Measurements from ENCODE around the gene C22orf31. TPM values are rescaled to one million over a fixed set of nuclear protein-coding genes. Genes with fewer than 3 reads are reported as not detected.

The C22orf31 gene
- total RNA-seq, 1 experiment from 2014 or later, result not detected

- DNase-seq (ENCODE audit: low read depth, low spot score) (no peak), ATAC-seq (no peak)
- intact Hi-C loops (cut with micrococcal nuclease), result no loop called here
- ChIA-PET CTCF (no interaction called here), POLR2A (no interaction called here), RAD21 (ENCODE audit: low non-redundant PET in 1 of 2, low total read pairs in 2 of 2, uncharacterized antibody in 2 of 2, unreplicated experiment in 2 of 2) (no interaction called here)
- no peak overlapping the region for H3K9ac ChIP-seq (ENCODE audit: low read length)
- no TSS peak for BruUV-seq (replicated peaks)
- H3K27me3 ChIP-seq (ENCODE audit: insufficient read depth, low read length), result no peaks in the 10 kb centered on the region
- peaks cover 8% of the 10 kb centered on the region; the same call in 1 of the 2 replicates for H3K79me2 ChIP-seq (ENCODE audit: insufficient read depth, low read length)
- TF ChIP-seq, protein P1, sequence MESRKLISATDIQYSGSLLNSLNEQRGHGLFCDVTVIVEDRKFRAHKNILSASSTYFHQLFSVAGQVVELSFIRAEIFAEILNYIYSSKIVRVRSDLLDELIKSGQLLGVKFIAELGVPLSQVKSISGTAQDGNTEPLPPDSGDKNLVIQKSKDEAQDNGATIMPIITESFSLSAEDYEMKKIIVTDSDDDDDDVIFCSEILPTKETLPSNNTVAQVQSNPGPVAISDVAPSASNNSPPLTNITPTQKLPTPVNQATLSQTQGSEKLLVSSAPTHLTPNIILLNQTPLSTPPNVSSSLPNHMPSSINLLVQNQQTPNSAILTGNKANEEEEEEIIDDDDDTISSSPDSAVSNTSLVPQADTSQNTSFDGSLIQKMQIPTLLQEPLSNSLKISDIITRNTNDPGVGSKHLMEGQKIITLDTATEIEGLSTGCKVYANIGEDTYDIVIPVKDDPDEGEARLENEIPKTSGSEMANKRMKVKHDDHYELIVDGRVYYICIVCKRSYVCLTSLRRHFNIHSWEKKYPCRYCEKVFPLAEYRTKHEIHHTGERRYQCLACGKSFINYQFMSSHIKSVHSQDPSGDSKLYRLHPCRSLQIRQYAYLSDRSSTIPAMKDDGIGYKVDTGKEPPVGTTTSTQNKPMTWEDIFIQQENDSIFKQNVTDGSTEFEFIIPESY (IDR thresholded peaks at IDR 0.05; ENCODE audit: extremely low read depth, insufficient replicate concordance, low read length), result no peak
- TF ChIP-seq REST (IDR thresholded peaks at IDR 0.05; ENCODE audit: low read depth) (no peak), CEBPB (IDR thresholded peaks at IDR 0.05; ENCODE audit: low read depth) (no peak), JUND (IDR thresholded peaks at IDR 0.05) (no peak), ELF1 (IDR thresholded peaks at IDR 0.05; ENCODE audit: borderline replicate concordance, low read depth) (no peak), FOSL1 (IDR thresholded peaks at IDR 0.05; ENCODE audit: low read depth) (no peak), SP1 (IDR thresholded peaks at IDR 0.05; ENCODE audit: low read depth) (no peak), YY1 (IDR thresholded peaks at IDR 0.05; ENCODE audit: extremely low read depth, insufficient replicate concordance, low read depth, low read length) (no peak), EZH2 (IDR thresholded peaks at IDR 0.05) (no peak), ZFX (IDR thresholded peaks at IDR 0.05) (no peak), RAD21 (IDR thresholded peaks at IDR 0.05; ENCODE audit: low read depth) (no peak), POLR2A (IDR thresholded peaks at IDR 0.05; ENCODE audit: borderline replicate concordance, extremely low read depth, insufficient read depth, insufficient read length) (no peak), EGR1 (IDR thresholded peaks at IDR 0.05; ENCODE audit: low read depth) (no peak), TCF7L2 (IDR thresholded peaks at IDR 0.05; ENCODE audit: borderline replicate concordance, extremely low read depth, insufficient read depth, insufficient read length) (no peak), SIN3A (IDR thresholded peaks at IDR 0.05; ENCODE audit: low read depth) (no peak), CTCF (IDR thresholded peaks at IDR 0.05 in 2 of 3, conservative IDR thresholded peaks at IDR 0.05 in 1 of 3; ENCODE audit: borderline replicate concordance in 1 of 3, insufficient read depth in 1 of 3, low read depth in 2 of 3, low read length in 2 of 3) (no peak), CBX3 (IDR thresholded peaks at IDR 0.05; ENCODE audit: low read depth) (no peak), POLR2AphosphoS5 (IDR thresholded peaks at IDR 0.05; ENCODE audit: low read depth, low read length) (no peak), SRF (IDR thresholded peaks at IDR 0.05; ENCODE audit: low read depth) (no peak)
- TF ChIP-seq, protein P2, sequence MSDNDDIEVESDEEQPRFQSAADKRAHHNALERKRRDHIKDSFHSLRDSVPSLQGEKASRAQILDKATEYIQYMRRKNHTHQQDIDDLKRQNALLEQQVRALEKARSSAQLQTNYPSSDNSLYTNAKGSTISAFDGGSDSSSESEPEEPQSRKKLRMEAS (IDR thresholded peaks at IDR 0.05), result no peak
- no peak overlapping the region for H2AFZ ChIP-seq (ENCODE audit: low read depth, low read length, poor library complexity, severe bottlenecking)
- H3K4me3 ChIP-seq (replicated peaks in 1 of 2; ENCODE audit: low read depth in 1 of 2, low read length in 2 of 2), result no peak overlapping the region
- no peak overlapping the region for H3K4me2 ChIP-seq (ENCODE audit: low read length)
- no peaks in the 10 kb centered on the region for H3K9me2 ChIP-seq (ENCODE audit: insufficient read depth)
- peaks cover 3 to 12% of the 10 kb centered on the region in 2 experiments; a peak in 1 of 4 replicates for H3K9me3 ChIP-seq (ENCODE audit: control insufficient read depth in 1 of 2, insufficient read depth in 1 of 2, low read depth in 1 of 2, low read length in 2 of 2)
- no peaks in the 10 kb centered on the region for H4K20me1 ChIP-seq (ENCODE audit: insufficient read depth)
- peaks cover 0 to 4% of the 10 kb centered on the region in 2 experiments; a peak in 1 of 4 replicates for H3K36me3 ChIP-seq (ENCODE audit: control insufficient read depth in 1 of 2, insufficient read depth in 2 of 2, low read length in 2 of 2)
- H3K27ac ChIP-seq (ENCODE audit: low read depth, low read length), result no peak overlapping the region
- peaks cover 0 to 5% of the 10 kb centered on the region in 2 experiments; a peak in 2 of 4 replicates for H3K4me1 ChIP-seq (ENCODE audit: control insufficient read depth in 1 of 2, insufficient read depth in 2 of 2, low read length in 2 of 2)
Observed at GRCh38 chr22:29014293-29014692, 47.3 kb downstream of the C22orf31 start.

All from HCT116 (cell line).